ENCODE measurements around the gene DMD. TPM values are rescaled to one million over a fixed set of nuclear protein-coding genes. Genes with fewer than 3 reads are reported as not detected.

The DMD gene
- polyA plus RNA-seq, 2 of the 4 experiments (the other 2 are of a cell fraction): 0.03 TPM; not detected in 1

GRCh38 chrX:32954125-32954524 lies 257.2 kb downstream of the DMD start (continued):
- TF ChIP-seq ZNF302 (CRISPR knock-in tag; IDR thresholded peaks at IDR 0.05): no peak

GRCh38 chrX:32948130-32948529 lies 263.2 kb downstream of the DMD start:
- ChIA-PET POLR2A (no interaction called here), CTCF (no interaction called here)
- no peaks in the 10 kb centered on the region for H3K4me1 ChIP-seq
- no peaks in the 10 kb centered on the region for H3K9me3 ChIP-seq
- DNase-seq (ENCODE audit: low read depth in 1 of 2, low spot score in 1 of 2): no peak
- ATAC-seq: no peak
- TF ChIP-seq POLR2AphosphoS2 (conservative IDR thresholded peaks at IDR 0.05; ENCODE audit: low read length): no peak
- no peak for TF ChIP-seq HMGXB4 (CRISPR knock-in tag; IDR thresholded peaks at IDR 0.05; ENCODE audit: borderline replicate concordance)
- no peak for TF ChIP-seq RARB (CRISPR knock-in tag; IDR thresholded peaks at IDR 0.05)
- no peak for TF ChIP-seq MAFK (IDR thresholded peaks at IDR 0.05; ENCODE audit: partially characterized antibody)
- no peak for TF ChIP-seq ZC3H11A (IDR thresholded peaks at IDR 0.05)
- TF ChIP-seq HOXA7 (CRISPR knock-in tag; IDR thresholded peaks at IDR 0.05): no peak
- no peak overlapping the region for H3K4me3 ChIP-seq
- FAIRE-seq: no peak
- no peak overlapping the region for H3K27ac ChIP-seq
- 18% methylated on average over 2 of the region's 2 CpGs for WGBS (ENCODE audit: missing lambda C conversion rate)
- no peak overlapping the region for H3K4me2 ChIP-seq

- DNase-seq (ENCODE audit: low read depth in 1 of 2, low spot score in 1 of 2) (no peak), FAIRE-seq (no peak), ATAC-seq (no peak)
- TF ChIP-seq SREBF2 (IDR thresholded peaks at IDR 0.05) (no peak), HMGXB4 (CRISPR knock-in tag; IDR thresholded peaks at IDR 0.05; ENCODE audit: borderline replicate concordance) (no peak), BHLHE40 (IDR thresholded peaks at IDR 0.05; ENCODE audit: low read depth, low read length) (no peak), PHF8 (IDR thresholded peaks at IDR 0.05; ENCODE audit: borderline replicate concordance, low read depth) (no peak), FOSB (CRISPR knock-in tag; IDR thresholded peaks at IDR 0.05) (no peak), TFCP2L1 (CRISPR knock-in tag; IDR thresholded peaks at IDR 0.05) (no peak), JUNB (IDR thresholded peaks at IDR 0.05) (no peak), ZC3H11A (IDR thresholded peaks at IDR 0.05) (no peak), EHMT2 (IDR thresholded peaks at IDR 0.05; ENCODE audit: low read depth) (no peak), EHF (CRISPR knock-in tag; IDR thresholded peaks at IDR 0.05) (no peak), BCL3 (IDR thresholded peaks at IDR 0.05) (no peak), RAD21 (conservative IDR thresholded peaks at IDR 0.05 in 1 of 2, IDR thresholded peaks at IDR 0.05 in 1 of 2) (no peak), MAFK (IDR thresholded peaks at IDR 0.05; ENCODE audit: partially characterized antibody) (no peak), HOXB5 (CRISPR knock-in tag; IDR thresholded peaks at IDR 0.05) (no peak), RFX5 (IDR thresholded peaks at IDR 0.05) (no peak)
- no peak overlapping the region for H3K27ac ChIP-seq
- H3K4me3 ChIP-seq: no peak overlapping the region
- 0% methylated on average over 3 of the region's 3 CpGs for WGBS (ENCODE audit: missing lambda C conversion rate)
- no peaks in the 10 kb centered on the region for H3K4me1 ChIP-seq
- H3K4me2 ChIP-seq: no peak overlapping the region
- no peaks in the 10 kb centered on the region for H3K9me3 ChIP-seq
- POLR2A ChIA-PET: no interaction called here
- CTCF ChIA-PET: no interaction called here
Observed at GRCh38 chrX:32937043-32937442, 274.3 kb downstream of the DMD start.

Measured in A549 (cell line).